Fibroblast of lung (primary cell): ENCODE results near the gene PLEKHA7. TPM values are rescaled to one million over a fixed set of nuclear protein-coding genes. Genes with fewer than 3 reads are reported as not detected.
A peak's percentile ranks its signal among the peaks of the same experiment; 100 is the strongest.

ENCODE experiments used
- DNase-seq, 2 donors: peaks; one replicate each; pipeline versions ENCODE4 v3.0.0 to v3.0.0-alpha.2; 2010; ENCODE audit warnings: low read depth in 2 of 2
- H2AFZ ChIP-seq: 2 replicates; pipeline ENCODE4 v1.5.1; 2012; ENCODE audit warnings: low read length, control low read depth, inconsistent platforms
- H3K27ac ChIP-seq: 2 replicates; pipeline ENCODE4 v1.5.1; 2011; ENCODE audit warnings: low read length, control low read depth; ENCODE audit not compliant: insufficient read depth
- H3K27me3 ChIP-seq: 2 replicates; pipeline ENCODE4 v1.5.1; 2011; ENCODE audit warnings: mild to moderate bottlenecking, low read length; ENCODE audit not compliant: control insufficient read depth, insufficient read depth
- H3K36me3 ChIP-seq: 2 replicates; pipeline ENCODE4 v1.5.1; 2011; ENCODE audit warnings: low read length; ENCODE audit not compliant: control insufficient read depth, insufficient read depth
- H3K4me1 ChIP-seq: 2 replicates; pipeline ENCODE4 v1.5.1; 2011; ENCODE audit warnings: low read length; ENCODE audit not compliant: control insufficient read depth, insufficient read depth; ENCODE audit errors: extremely low read depth
- H3K4me2 ChIP-seq: 2 replicates; pipeline ENCODE4 v1.5.1; 2011; ENCODE audit warnings: low read length, control low read depth; ENCODE audit not compliant: insufficient read depth; ENCODE audit errors: extremely low read depth
- H3K4me3 ChIP-seq, 4 experiments: fragments of 200-600 bp in 1 of 4; sonication (generic) in 1 of 4; replicated peaks in 1 of 4; 2 replicates each; pipeline ENCODE4 v1.5.1; 2011 to 2016; ENCODE audit warnings: low read length in 4 of 4, low read depth in 3 of 4, mild to moderate bottlenecking in 3 of 4, control low read depth in 2 of 4, inconsistent platforms in 1 of 4, mixed read lengths in 1 of 4; ENCODE audit not compliant: insufficient read depth in 1 of 4; ENCODE audit errors: control extremely low read depth in 1 of 4
- H3K79me2 ChIP-seq: 2 replicates; pipeline ENCODE4 v1.5.1; 2012; ENCODE audit warnings: mild to moderate bottlenecking, low read length, inconsistent platforms; ENCODE audit not compliant: control insufficient read depth, insufficient read depth
- H3K9ac ChIP-seq: 2 replicates; pipeline ENCODE4 v1.5.1; 2011; ENCODE audit warnings: mild to moderate bottlenecking, low read length, control low read depth; ENCODE audit not compliant: insufficient read depth
- H3K9me3 ChIP-seq: 2 replicates; pipeline ENCODE4 v1.5.1; 2012; ENCODE audit warnings: low read depth, low read length; ENCODE audit not compliant: control insufficient read depth, insufficient read depth
- H4K20me1 ChIP-seq: 2 replicates; pipeline ENCODE4 v1.5.1; 2011; ENCODE audit warnings: low read length; ENCODE audit not compliant: control insufficient read depth, insufficient read depth; ENCODE audit errors: extremely low read depth
- EZH2 ChIP-seq: IDR thresholded peaks from 2 replicates; pipeline ENCODE4 v1.5.1; 2012; ENCODE audit warnings: low read length, control low read depth, mild to moderate bottlenecking; ENCODE audit errors: missing control alignments
- polyA plus RNA-seq, 2 donors: library from polyadenylated mRNA; depleted of rRNA in 1 of 2; stranded (reverse) in 1 of 2; unstranded in 1 of 2; fragments of >200 nt; gene quantifications; 2 replicates each; pipeline ENCODE4 v1.2.1, GENCODE V29; 2011 to 2012; ENCODE audit warnings: missing spikeins in 1 of 2
- total RNA-seq: library from RNA; depleted of rRNA; stranded (reverse); fragments of >200 nt; gene quantifications from 2 replicates; pipeline ENCODE4 v1.2.1, GENCODE V29; 2014
- TF ChIP-seq, protein P1 (sequence below), 2 donors: IDR thresholded peaks in 1 of 2; conservative IDR thresholded peaks in 1 of 2; 1 replicate in 1 of 2; 2 replicates in 1 of 2; pipeline ENCODE4 v1.5.1; 2011 to 2012; ENCODE audit warnings: low read length in 2 of 2, control low read depth in 1 of 2, inconsistent platforms in 1 of 2, low read depth in 1 of 2, mild to moderate bottlenecking in 1 of 2

PLEKHA7 gene
- total and polyA plus RNA-seq, 2 donors (not counting 1 experiment from before 2014, with no cell fraction given), result 0.11 to 0.17 TPM

- DNase-seq, result no peak
- no peaks in the 10 kb centered on the region for H3K4me1 ChIP-seq
- H3K79me2 ChIP-seq, result no peaks in the 10 kb centered on the region
- no peak overlapping the region for H3K9ac ChIP-seq
- no peak overlapping the region for H3K27ac ChIP-seq
- no peaks in the 10 kb centered on the region for H3K9me3 ChIP-seq
- no peaks in the 10 kb centered on the region for H3K36me3 ChIP-seq
- H3K4me2 ChIP-seq, result no peak overlapping the region
- TF ChIP-seq, protein P1, sequence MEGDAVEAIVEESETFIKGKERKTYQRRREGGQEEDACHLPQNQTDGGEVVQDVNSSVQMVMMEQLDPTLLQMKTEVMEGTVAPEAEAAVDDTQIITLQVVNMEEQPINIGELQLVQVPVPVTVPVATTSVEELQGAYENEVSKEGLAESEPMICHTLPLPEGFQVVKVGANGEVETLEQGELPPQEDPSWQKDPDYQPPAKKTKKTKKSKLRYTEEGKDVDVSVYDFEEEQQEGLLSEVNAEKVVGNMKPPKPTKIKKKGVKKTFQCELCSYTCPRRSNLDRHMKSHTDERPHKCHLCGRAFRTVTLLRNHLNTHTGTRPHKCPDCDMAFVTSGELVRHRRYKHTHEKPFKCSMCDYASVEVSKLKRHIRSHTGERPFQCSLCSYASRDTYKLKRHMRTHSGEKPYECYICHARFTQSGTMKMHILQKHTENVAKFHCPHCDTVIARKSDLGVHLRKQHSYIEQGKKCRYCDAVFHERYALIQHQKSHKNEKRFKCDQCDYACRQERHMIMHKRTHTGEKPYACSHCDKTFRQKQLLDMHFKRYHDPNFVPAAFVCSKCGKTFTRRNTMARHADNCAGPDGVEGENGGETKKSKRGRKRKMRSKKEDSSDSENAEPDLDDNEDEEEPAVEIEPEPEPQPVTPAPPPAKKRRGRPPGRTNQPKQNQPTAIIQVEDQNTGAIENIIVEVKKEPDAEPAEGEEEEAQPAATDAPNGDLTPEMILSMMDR (conservative IDR thresholded peaks at IDR 0.05 in 1 of 2, IDR thresholded peaks at IDR 0.05 in 1 of 2; ENCODE audit: low read depth in 1 of 2, low read length in 2 of 2), result no peak
- TF ChIP-seq EZH2, result no peak
- H3K27me3 ChIP-seq, result peaks cover 22% of the 10 kb centered on the region
- no peaks in the 10 kb centered on the region for H4K20me1 ChIP-seq
- H3K4me3 ChIP-seq, result no peak overlapping the region
- H2AFZ ChIP-seq, result no peak overlapping the region
These were observed 87.2 kb downstream of the PLEKHA7 start for GRCh38 chr11:16926883-16927626.

GRCh38 chr11:16925561-16926065 lies 88.6 kb downstream of the PLEKHA7 start:
- H3K79me2 ChIP-seq, result no peaks in the 10 kb centered on the region
- H3K27me3 ChIP-seq, result peaks cover 22% of the 10 kb centered on the region
- H3K36me3 ChIP-seq, result no peaks in the 10 kb centered on the region
- TF ChIP-seq, protein P1 (conservative IDR thresholded peaks at IDR 0.05 in 1 of 2, IDR thresholded peaks at IDR 0.05 in 1 of 2; ENCODE audit: low read depth in 1 of 2, low read length in 2 of 2), result no peak
- no peak for TF ChIP-seq EZH2
- no peaks in the 10 kb centered on the region for H3K9me3 ChIP-seq
- H3K9ac ChIP-seq, result no peak overlapping the region
- peak overlapping the region in 1 of 4 experiments; percentile 27 for H3K4me3 ChIP-seq
- H3K27ac ChIP-seq, result no peak overlapping the region
- peak; percentile 21 to 49 for DNase-seq
- H4K20me1 ChIP-seq, result no peaks in the 10 kb centered on the region
- H2AFZ ChIP-seq, result no peak overlapping the region
- H3K4me1 ChIP-seq, result no peaks in the 10 kb centered on the region
- peak overlapping the region; percentile 45 for H3K4me2 ChIP-seq

GRCh38 chr11:16924826-16925560 lies 89.2 kb downstream of the PLEKHA7 start:
- H2AFZ ChIP-seq, result no peak overlapping the region
- H4K20me1 ChIP-seq, result no peaks in the 10 kb centered on the region
- H3K27me3 ChIP-seq, result peaks cover 22% of the 10 kb centered on the region
- H3K79me2 ChIP-seq, result no peaks in the 10 kb centered on the region
- H3K27ac ChIP-seq, result no peak overlapping the region
- peak overlapping the region in 2 of 4 experiments; percentile 27 to 35 for H3K4me3 ChIP-seq
- DNase-seq, result peak; percentile 47 to 65
- no peaks in the 10 kb centered on the region for H3K9me3 ChIP-seq
- no peaks in the 10 kb centered on the region for H3K36me3 ChIP-seq
- H3K9ac ChIP-seq, result no peak overlapping the region
- peak overlapping the region; percentile 45 for H3K4me2 ChIP-seq
- peak; percentile 36 for TF ChIP-seq EZH2
- TF ChIP-seq, protein P1 (conservative IDR thresholded peaks at IDR 0.05 in 1 of 2, IDR thresholded peaks at IDR 0.05 in 1 of 2; ENCODE audit: low read depth in 1 of 2, low read length in 2 of 2), result no peak
- H3K4me1 ChIP-seq, result no peaks in the 10 kb centered on the region
